ENCODE measurements around the gene OR4M1. TPM values are rescaled to one million over a fixed set of nuclear protein-coding genes. Genes with fewer than 3 reads are reported as not detected.
"Not testable (repeated sequence)": the region's sequence is repeated elsewhere in the genome, so short reads cannot be mapped to it uniquely, and the experiment has no call there.

Gene OR4M1
- total and polyA plus RNA-seq, 2 donors (not counting 1 experiment from before 2014, with no cell fraction given), result not detected

DNA sequence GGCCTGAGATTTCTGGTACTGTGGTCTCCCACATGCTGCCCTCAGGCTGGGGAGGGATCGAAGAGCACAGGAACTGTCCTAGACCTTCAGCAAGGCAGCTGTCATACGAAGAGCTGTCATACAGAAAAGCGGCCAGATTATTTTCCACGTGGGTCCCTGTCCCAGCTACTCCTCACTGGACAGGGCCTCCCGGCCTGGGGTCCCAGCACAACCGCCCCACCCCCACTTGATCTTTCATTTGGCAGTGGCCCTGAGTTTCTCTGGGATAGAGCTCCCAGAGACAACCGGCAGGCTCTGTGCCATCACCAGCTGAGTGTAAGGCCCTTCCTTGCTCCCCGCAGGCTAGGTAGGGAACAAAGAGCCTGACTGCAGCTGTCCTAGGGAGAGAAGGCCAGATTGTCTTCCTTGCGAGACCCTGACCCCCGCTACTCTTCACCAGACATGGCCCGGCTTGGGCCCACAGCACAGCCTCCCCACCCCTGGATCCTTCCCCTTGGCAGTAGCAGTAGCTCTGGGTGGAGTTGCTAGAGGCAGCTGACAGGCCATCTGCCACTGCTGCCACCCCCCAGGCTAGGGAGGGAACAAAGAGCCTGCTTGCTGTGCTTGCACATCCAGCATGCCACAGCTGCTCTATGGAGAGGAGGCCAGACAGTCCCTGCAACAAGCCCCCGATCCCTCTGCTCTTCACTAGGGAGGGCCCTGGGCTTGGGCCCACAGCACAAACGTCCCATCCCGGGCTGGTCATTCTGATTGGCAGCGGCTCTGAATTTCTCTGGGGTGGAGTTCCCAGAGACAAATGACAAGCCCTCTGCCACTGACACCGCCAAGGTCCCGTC is 27.2 kb downstream of the OR4M1 start:
- H3K4me2 ChIP-seq (ENCODE audit: extremely low read depth, insufficient read depth, low read length), result no peak overlapping the region
- no peak for TF ChIP-seq EZH2 (IDR thresholded peaks at IDR 0.05; ENCODE audit: low read length, missing control alignments)
- TF ChIP-seq, protein P1, sequence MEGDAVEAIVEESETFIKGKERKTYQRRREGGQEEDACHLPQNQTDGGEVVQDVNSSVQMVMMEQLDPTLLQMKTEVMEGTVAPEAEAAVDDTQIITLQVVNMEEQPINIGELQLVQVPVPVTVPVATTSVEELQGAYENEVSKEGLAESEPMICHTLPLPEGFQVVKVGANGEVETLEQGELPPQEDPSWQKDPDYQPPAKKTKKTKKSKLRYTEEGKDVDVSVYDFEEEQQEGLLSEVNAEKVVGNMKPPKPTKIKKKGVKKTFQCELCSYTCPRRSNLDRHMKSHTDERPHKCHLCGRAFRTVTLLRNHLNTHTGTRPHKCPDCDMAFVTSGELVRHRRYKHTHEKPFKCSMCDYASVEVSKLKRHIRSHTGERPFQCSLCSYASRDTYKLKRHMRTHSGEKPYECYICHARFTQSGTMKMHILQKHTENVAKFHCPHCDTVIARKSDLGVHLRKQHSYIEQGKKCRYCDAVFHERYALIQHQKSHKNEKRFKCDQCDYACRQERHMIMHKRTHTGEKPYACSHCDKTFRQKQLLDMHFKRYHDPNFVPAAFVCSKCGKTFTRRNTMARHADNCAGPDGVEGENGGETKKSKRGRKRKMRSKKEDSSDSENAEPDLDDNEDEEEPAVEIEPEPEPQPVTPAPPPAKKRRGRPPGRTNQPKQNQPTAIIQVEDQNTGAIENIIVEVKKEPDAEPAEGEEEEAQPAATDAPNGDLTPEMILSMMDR (conservative IDR thresholded peaks at IDR 0.05 in 1 of 2, IDR thresholded peaks at IDR 0.05 in 1 of 2; ENCODE audit: low read depth in 1 of 2, low read length in 2 of 2), result no peak
- H4K20me1 ChIP-seq (ENCODE audit: control insufficient read depth, extremely low read depth, insufficient read depth, low read length), result no peaks in the 10 kb centered on the region
- H3K4me3 ChIP-seq (replicated peaks in 1 of 4; ENCODE audit: control extremely low read depth in 1 of 4, insufficient read depth in 1 of 4, low read depth in 3 of 4, low read length in 4 of 4), result no peak overlapping the region
- H3K36me3 ChIP-seq (ENCODE audit: control insufficient read depth, insufficient read depth, low read length), result no peaks in the 10 kb centered on the region
- DNase-seq (ENCODE audit: low read depth in 2 of 2), result no peak
- H2AFZ ChIP-seq (ENCODE audit: low read length), result no peak overlapping the region
- no peaks in the 10 kb centered on the region for H3K4me1 ChIP-seq (ENCODE audit: control insufficient read depth, extremely low read depth, insufficient read depth, low read length)
- H3K9me3 ChIP-seq (ENCODE audit: control insufficient read depth, insufficient read depth, low read depth, low read length), result no peaks in the 10 kb centered on the region
- no peak overlapping the region for H3K9ac ChIP-seq (ENCODE audit: insufficient read depth, low read length)
- H3K27ac ChIP-seq (ENCODE audit: insufficient read depth, low read length), result no peak overlapping the region
- no peaks in the 10 kb centered on the region for H3K27me3 ChIP-seq (ENCODE audit: control insufficient read depth, insufficient read depth, low read length)
- H3K79me2 ChIP-seq (ENCODE audit: control insufficient read depth, insufficient read depth, low read length), result no peaks in the 10 kb centered on the region

- Histone ChIP-seq H4K20me1 (ENCODE audit: control insufficient read depth, extremely low read depth, insufficient read depth, low read length) (no peaks in the 10 kb centered on the region), H3K27ac (ENCODE audit: insufficient read depth, low read length) (no peak overlapping the region), H3K4me3 (replicated peaks in 1 of 4; ENCODE audit: control extremely low read depth in 1 of 4, insufficient read depth in 1 of 4, low read depth in 3 of 4, low read length in 4 of 4) (no peak overlapping the region), H3K4me1 (ENCODE audit: control insufficient read depth, extremely low read depth, insufficient read depth, low read length) (no peaks in the 10 kb centered on the region), H3K9me3 (ENCODE audit: control insufficient read depth, insufficient read depth, low read depth, low read length) (no peaks in the 10 kb centered on the region), H3K9ac (ENCODE audit: insufficient read depth, low read length) (no peak overlapping the region), H3K4me2 (ENCODE audit: extremely low read depth, insufficient read depth, low read length) (no peak overlapping the region), H2AFZ (ENCODE audit: low read length) (no peak overlapping the region), H3K36me3 (ENCODE audit: control insufficient read depth, insufficient read depth, low read length) (no peaks in the 10 kb centered on the region), H3K79me2 (ENCODE audit: control insufficient read depth, insufficient read depth, low read length) (no peaks in the 10 kb centered on the region), H3K27me3 (ENCODE audit: control insufficient read depth, insufficient read depth, low read length) (no peaks in the 10 kb centered on the region)
- DNase-seq (ENCODE audit: low read depth in 2 of 2), result no peak
- TF ChIP-seq EZH2 (IDR thresholded peaks at IDR 0.05; ENCODE audit: low read length, missing control alignments), result no peak
- TF ChIP-seq, protein P1 (conservative IDR thresholded peaks at IDR 0.05 in 1 of 2, IDR thresholded peaks at IDR 0.05 in 1 of 2; ENCODE audit: low read depth in 1 of 2, low read length in 2 of 2), result no peak
Observed at GRCh38 chr14:19801118-19801464, 27.8 kb downstream of the OR4M1 start.

GRCh38 chr14:19803470-19803869 is 30.2 kb downstream of the OR4M1 start, which contains the start of gene OR4N2:
Gene OR4N2, plus strand, starts transcription at chr14:19803770. Its CDS starts 23,679 bp downstream, at chr14:19827449.
- H3K4me1 ChIP-seq (ENCODE audit: control insufficient read depth, extremely low read depth, insufficient read depth, low read length); DNase-seq (ENCODE audit: low read depth in 2 of 2); H3K36me3 ChIP-seq (ENCODE audit: control insufficient read depth, insufficient read depth, low read length); H2AFZ ChIP-seq (ENCODE audit: low read length); H3K4me2 ChIP-seq (ENCODE audit: extremely low read depth, insufficient read depth, low read length); H3K27me3 ChIP-seq (ENCODE audit: control insufficient read depth, insufficient read depth, low read length); H3K4me3 ChIP-seq (replicated peaks in 1 of 4; ENCODE audit: control extremely low read depth in 1 of 4, insufficient read depth in 1 of 4, low read depth in 3 of 4, low read length in 4 of 4); H3K79me2 ChIP-seq (ENCODE audit: control insufficient read depth, insufficient read depth, low read length); H3K9ac ChIP-seq (ENCODE audit: insufficient read depth, low read length); H4K20me1 ChIP-seq (ENCODE audit: control insufficient read depth, extremely low read depth, insufficient read depth, low read length); H3K27ac ChIP-seq (ENCODE audit: insufficient read depth, low read length); H3K9me3 ChIP-seq (ENCODE audit: control insufficient read depth, insufficient read depth, low read depth, low read length): not testable (repeated sequence)

DNA sequence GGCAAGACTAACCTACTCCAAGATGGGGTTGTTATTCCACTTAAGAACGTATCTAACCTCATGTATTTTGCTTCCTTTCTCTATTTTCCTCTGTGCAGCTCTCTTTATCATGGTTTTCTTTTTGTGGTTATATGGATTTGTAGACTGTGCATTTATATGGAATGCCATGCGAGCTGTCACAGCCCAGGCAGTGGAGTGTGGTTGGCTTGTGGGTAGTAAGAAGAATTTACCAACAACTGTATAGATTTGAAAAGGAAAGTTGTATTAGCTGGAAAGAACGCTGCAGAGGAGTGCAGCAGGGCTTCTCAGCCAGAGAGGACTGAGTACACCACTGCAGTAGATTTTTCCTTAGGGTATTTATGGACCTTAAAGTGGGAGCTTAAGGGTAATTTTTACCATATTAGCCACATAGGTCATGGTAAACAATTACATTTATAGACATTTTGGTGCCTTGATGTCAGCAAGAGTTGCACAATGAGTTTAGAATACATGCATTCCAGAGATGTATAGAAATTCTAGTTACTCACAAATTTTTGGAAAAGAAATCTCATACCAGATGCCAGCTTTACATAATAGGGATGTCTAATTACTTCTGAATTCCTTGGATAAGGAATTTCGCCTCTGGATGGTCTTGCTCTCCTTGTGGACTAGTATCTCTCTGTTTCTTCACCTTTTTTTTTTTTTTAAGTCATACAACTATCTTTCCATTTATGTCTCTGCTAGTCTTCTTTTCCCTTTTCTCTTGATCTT is 40.0 kb downstream of the OR4M1 start:
- not testable (repeated sequence) for H3K4me2 ChIP-seq (ENCODE audit: extremely low read depth, insufficient read depth, low read length); H3K4me3 ChIP-seq (replicated peaks in 1 of 4; ENCODE audit: control extremely low read depth in 1 of 4, insufficient read depth in 1 of 4, low read depth in 3 of 4, low read length in 4 of 4); H3K9me3 ChIP-seq (ENCODE audit: control insufficient read depth, insufficient read depth, low read depth, low read length); H3K36me3 ChIP-seq (ENCODE audit: control insufficient read depth, insufficient read depth, low read length); H3K9ac ChIP-seq (ENCODE audit: insufficient read depth, low read length); H3K4me1 ChIP-seq (ENCODE audit: control insufficient read depth, extremely low read depth, insufficient read depth, low read length); H3K27ac ChIP-seq (ENCODE audit: insufficient read depth, low read length); H3K27me3 ChIP-seq (ENCODE audit: control insufficient read depth, insufficient read depth, low read length); H2AFZ ChIP-seq (ENCODE audit: low read length); DNase-seq (ENCODE audit: low read depth in 2 of 2); H3K79me2 ChIP-seq (ENCODE audit: control insufficient read depth, insufficient read depth, low read length); H4K20me1 ChIP-seq (ENCODE audit: control insufficient read depth, extremely low read depth, insufficient read depth, low read length)

GRCh38 chr14:19819879-19820278 is 46.6 kb downstream of the OR4M1 start:
- not testable (repeated sequence) for H3K27ac ChIP-seq (ENCODE audit: insufficient read depth, low read length); H3K27me3 ChIP-seq (ENCODE audit: control insufficient read depth, insufficient read depth, low read length); H3K4me1 ChIP-seq (ENCODE audit: control insufficient read depth, extremely low read depth, insufficient read depth, low read length); H3K36me3 ChIP-seq (ENCODE audit: control insufficient read depth, insufficient read depth, low read length); H4K20me1 ChIP-seq (ENCODE audit: control insufficient read depth, extremely low read depth, insufficient read depth, low read length); H3K4me2 ChIP-seq (ENCODE audit: extremely low read depth, insufficient read depth, low read length); H3K79me2 ChIP-seq (ENCODE audit: control insufficient read depth, insufficient read depth, low read length); H3K4me3 ChIP-seq (replicated peaks in 1 of 4; ENCODE audit: control extremely low read depth in 1 of 4, insufficient read depth in 1 of 4, low read depth in 3 of 4, low read length in 4 of 4); H3K9me3 ChIP-seq (ENCODE audit: control insufficient read depth, insufficient read depth, low read depth, low read length); H3K9ac ChIP-seq (ENCODE audit: insufficient read depth, low read length); DNase-seq (ENCODE audit: low read depth in 2 of 2); H2AFZ ChIP-seq (ENCODE audit: low read length)

Measured in fibroblast of lung (primary cell).